Measurements from ENCODE around the gene CXCR2.
"Not testable (repeated sequence)": the region's sequence is repeated elsewhere in the genome, so short reads cannot be mapped to it uniquely, and the experiment has no call there.

CXCR2 gene

GRCh38 chr2:218130822-218131221, 5.0 kb downstream of the CXCR2 start:
- no peak for DNase-seq

- DNase-seq, result no peak
Measured at GRCh38 chr2:218137514-218137913, 11.7 kb downstream of the CXCR2 start.

GRCh38 chr2:218138047-218138446, 12.2 kb downstream of the CXCR2 start:
- DNase-seq, result no peak

GRCh38 chr2:218145124-218145523, 19.3 kb downstream of the CXCR2 start:
- DNase-seq, result no peak

- no peak for DNase-seq
Measured at GRCh38 chr2:218146056-218146455, 20.2 kb downstream of the CXCR2 start.

- no peak for DNase-seq
Measured at GRCh38 chr2:218149098-218149497, 23.3 kb downstream of the CXCR2 start.

GRCh38 chr2:218149848-218150440, 24.1 kb downstream of the CXCR2 start:
- no peak for DNase-seq

GRCh38 chr2:218152172-218152571, 26.3 kb downstream of the CXCR2 start:
- no peak for DNase-seq

- no peak for DNase-seq
Measured at GRCh38 chr2:218152777-218153176, 26.9 kb downstream of the CXCR2 start.

GRCh38 chr2:218155953-218156479, 30.2 kb downstream of the CXCR2 start:
- DNase-seq, result no peak

GRCh38 chr2:218161644-218162043, 35.8 kb downstream of the CXCR2 start:
- no peak for DNase-seq

GRCh38 chr2:218162814-218163213, 37.0 kb downstream of the CXCR2 start:
- no peak for DNase-seq

GRCh38 chr2:218166791-218167190, 41.0 kb downstream of the CXCR2 start, which contains the start of gene CXCR1:
Gene CXCR1 (minus strand): TSS chr2:218166962. CDS start chr2:218165211, 1,751 bp downstream.
- DNase-seq, result peak; percentile 73

GRCh38 chr2:218168016-218168415, 42.2 kb downstream of the CXCR2 start:
- DNase-seq, result no peak

GRCh38 chr2:218168635-218169462, 43.0 kb downstream of the CXCR2 start:
- DNase-seq, result peak; percentile 75

- DNase-seq, result no peak
Measured at GRCh38 chr2:218169757-218170546, 44.1 kb downstream of the CXCR2 start.

- DNase-seq, result not testable (repeated sequence)
Measured at GRCh38 chr2:218171744-218172143, 45.9 kb downstream of the CXCR2 start.

GRCh38 chr2:218172845-218173244, 47.0 kb downstream of the CXCR2 start:
- no peak for DNase-seq

GRCh38 chr2:218179782-218180181, 54.0 kb downstream of the CXCR2 start:
- no peak for DNase-seq

GRCh38 chr2:218180467-218181114, 54.8 kb downstream of the CXCR2 start:
- DNase-seq, result no peak

- DNase-seq, result no peak
Measured at GRCh38 chr2:218184331-218184730, 58.5 kb downstream of the CXCR2 start.

- DNase-seq, result peak; percentile 81
Measured at GRCh38 chr2:218186355-218186766, 60.5 kb downstream of the CXCR2 start.

All from CD4-positive, alpha-beta T cell treated with Interleukin-12 subunit alpha and Interleukin-12 subunit beta, for 1 hour (primary cell).